ENCODE measurements around the gene PPARGC1A.

The PPARGC1A gene

DNA sequence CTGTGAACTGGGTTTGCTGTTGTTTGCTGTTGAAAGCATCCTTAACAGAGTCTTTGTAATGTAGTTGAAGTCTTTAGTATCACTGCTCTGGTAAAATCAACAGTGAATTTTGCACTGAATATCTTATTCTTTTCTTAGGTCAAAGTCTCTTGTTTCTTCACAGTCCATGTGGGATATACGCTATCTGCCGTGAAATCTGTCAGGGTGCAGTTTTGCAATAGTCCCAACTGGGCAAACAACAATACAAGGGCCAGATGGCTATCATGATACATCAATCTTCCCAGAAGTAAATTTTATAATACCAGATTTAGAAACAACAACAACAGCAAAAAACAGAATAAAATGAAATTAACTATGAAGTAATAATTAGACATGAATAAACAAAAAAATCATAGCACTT, 123.5 kb downstream of the PPARGC1A start:
- no peak for DNase-seq

DNA sequence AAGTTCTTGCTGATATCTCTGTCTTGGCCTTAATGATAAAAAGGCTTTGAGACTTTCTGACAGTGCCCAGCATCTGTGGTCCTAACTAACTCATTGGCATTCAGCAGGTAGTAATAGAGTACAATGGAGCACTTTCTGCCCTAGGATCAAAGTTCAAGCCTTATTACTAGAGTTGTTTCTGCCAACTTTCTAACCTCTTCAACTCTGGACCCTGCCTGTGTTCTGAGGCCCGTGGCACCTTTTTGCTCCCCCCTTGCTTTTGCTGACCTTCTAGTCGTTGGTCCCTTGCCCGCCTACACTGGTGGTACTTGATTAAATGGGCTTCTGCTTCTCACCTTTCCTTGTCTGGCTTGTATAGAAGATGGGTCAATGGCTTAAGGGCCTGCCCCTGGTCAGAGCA, 126.3 kb downstream of the PPARGC1A start:
- DNase-seq, result no peak

DNA sequence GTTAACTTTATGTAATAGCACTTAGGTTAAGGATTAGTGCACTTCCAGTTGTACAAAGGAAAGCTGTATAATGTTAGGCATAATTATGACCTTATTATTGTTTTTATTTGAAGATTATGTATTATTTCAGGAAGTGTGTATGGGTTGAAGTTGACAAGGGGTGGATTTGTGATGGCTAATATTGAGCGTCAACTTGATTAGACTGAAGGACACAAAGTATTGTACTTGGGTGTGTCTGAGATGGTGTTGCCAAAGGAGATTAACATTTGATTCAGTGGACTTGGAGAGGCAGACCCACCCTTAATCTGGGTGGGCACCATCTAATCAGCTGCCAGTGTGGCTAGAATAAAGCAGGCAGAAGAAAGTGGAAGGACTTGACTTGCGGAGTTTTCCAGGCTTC, 127.3 kb downstream of the PPARGC1A start:
- DNase-seq, result no peak

DNA sequence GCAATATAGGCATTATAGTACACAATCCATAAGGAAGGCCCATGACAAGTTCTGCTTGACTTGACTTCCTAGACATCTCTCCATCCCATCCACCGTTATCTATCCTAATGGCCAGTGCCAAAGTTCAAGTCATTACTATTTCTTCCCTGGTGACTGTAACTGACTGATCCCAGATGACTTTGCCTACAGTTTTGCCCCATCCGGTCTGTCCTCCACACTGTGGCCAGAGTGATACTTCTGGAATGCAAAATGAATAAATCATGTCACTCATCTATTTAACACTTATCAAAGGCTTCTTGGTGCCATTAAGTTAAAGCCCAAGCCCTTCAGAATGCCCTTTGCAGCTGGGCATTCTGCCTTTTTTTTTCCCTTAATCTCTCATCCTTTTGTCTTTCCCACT, 130.8 kb downstream of the PPARGC1A start:
- no peak for DNase-seq

DNA sequence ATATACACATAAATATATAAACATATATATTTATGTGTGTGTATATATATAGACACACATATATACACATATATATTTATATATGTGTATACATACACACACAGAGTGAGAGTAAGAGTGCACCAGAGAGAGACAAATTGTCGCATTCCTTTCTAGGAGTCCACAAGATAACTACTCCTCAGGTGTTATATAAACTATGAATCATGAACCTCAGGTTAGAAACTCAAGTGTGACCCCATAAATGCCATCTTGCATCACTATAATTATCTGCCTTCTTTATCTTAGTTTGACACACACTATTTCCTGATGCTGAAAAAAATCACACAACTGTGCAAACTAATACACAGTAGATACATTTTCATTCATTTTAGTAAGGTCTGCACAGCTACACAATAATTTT, 135.2 kb downstream of the PPARGC1A start:
- DNase-seq, result no peak

DNA sequence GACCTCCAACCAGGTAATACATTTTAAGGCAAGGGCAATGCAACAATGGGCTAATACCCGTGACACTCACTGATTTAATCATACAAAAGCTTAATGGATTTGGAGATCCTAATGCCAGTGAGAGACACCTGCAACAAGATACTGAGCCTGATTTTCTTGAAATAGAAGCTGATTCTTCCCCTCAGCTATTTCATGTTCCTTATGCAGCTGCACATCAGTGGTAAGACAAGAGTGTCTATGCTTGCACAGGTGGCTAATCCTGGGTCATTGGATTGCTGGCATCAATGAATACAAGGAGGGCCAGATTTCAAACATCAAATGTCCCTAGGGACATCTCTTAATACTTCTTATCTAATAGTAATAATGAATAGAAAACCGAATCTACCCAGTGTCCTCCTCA, 139.7 kb downstream of the PPARGC1A start:
- no peak for DNase-seq

DNA sequence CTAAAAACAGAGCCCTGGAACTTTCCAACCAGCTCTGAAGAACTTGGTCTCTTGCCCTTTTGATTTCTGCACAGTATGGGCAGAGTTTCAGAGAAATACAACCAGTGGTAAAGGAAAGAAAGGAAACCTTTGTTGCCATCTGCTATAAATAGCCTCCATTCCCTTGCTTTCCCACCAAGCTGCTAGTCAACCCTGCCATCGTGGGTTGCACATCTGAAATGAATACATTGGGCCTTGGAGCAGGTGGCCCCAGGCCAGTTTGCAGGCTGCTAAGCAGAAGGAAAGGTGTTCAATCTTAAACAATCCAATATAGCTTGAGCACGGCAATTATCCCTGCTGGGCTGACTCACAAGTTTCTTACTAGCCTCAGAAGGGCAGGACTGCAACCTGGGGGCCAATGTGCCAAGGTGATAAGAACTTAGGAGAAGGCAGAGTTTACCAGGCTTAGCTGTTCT, 142.5 kb downstream of the PPARGC1A start:
- DNase-seq, result no peak

DNA sequence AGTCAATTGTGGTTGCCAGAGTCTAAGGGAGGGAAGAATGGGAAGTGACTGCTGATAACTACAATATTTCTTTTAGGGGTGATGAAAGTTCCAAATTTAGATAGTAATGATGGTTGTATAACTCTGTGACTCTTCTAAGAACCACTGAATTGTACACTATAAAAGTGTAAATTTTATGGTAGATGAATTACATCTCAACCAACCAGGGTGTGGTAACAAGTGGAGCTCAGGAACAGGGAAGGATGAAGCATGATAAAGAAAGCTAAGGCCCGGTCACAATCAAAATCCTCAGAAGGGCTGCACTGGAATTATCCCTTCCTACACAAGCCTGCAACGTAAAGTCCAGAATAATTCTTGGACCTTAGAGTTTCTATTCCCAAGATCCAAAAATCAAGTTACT, 143.2 kb downstream of the PPARGC1A start:
- DNase-seq, result no peak

DNA sequence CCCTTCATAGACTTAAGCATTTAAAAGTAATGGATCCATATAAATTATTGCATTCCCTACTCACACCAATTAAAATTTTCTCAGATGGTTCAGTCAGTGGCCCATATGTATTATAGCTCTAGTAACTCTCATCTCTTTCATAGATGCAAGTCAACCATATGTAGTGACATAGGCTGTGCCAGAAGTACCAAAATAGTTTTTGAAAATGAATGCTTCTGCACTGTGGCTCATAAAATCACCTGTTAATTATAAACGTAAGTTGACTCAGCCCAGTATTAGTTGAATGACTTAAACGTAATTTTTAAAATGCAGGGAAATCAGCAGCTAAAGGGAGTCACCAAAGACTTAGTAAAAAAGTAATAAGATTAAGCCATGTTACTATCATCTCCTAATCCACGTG, 143.8 kb downstream of the PPARGC1A start:
- DNase-seq, result no peak

DNA sequence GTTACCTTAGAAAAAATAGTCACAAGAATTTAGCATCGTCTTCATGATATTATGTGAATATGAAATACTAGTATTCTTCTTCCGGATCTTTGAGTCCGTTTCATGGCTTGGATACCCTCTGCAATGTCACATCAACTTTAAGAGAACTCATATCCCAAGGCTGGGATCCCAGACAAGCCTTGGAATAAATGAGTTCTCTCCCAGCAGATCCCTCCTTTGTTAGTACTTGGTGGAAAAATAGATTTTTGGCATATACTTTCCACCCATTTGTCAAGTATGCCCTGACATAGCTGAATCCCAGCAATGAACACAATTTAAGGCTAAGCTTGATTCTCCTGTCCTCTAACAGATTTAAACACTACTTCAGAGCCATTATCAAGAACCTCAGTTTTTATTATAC, 144.5 kb downstream of the PPARGC1A start:
- no peak for DNase-seq

Data from SIG-M5 (cell line).